HG03139 (cell line): ENCODE measurements around the gene ERGIC1.
A peak's percentile ranks its signal among the peaks of the same experiment; 100 is the strongest.

Experiments
- ATAC-seq: cut with Tn5 transposase; IDR thresholded peaks from one replicate; pipeline ENCODE4 v1.9.1; 2021; ENCODE audit not compliant: unreplicated experiment

ERGIC1 gene

GRCh38 chr5:172941067-172941516 lies 107.0 kb downstream of the ERGIC1 start:
- no peak for ATAC-seq

GRCh38 chr5:172942556-172942955 lies 108.5 kb downstream of the ERGIC1 start:
- no peak for ATAC-seq

GRCh38 chr5:172943283-172943841 lies 109.3 kb downstream of the ERGIC1 start:
- ATAC-seq: no peak

GRCh38 chr5:172943906-172944305 lies 109.9 kb downstream of the ERGIC1 start:
- no peak for ATAC-seq

GRCh38 chr5:172944741-172945140 lies 110.7 kb downstream of the ERGIC1 start:
- ATAC-seq: no peak

- ATAC-seq: no peak
Measured at GRCh38 chr5:172945151-172945550, 111.1 kb downstream of the ERGIC1 start.

- no peak for ATAC-seq
Measured at GRCh38 chr5:172946146-172946545, 112.1 kb downstream of the ERGIC1 start.

GRCh38 chr5:172949426-172949825 lies 115.4 kb downstream of the ERGIC1 start:
- no peak for ATAC-seq

- ATAC-seq: no peak
Measured at GRCh38 chr5:172950176-172950965, 116.3 kb downstream of the ERGIC1 start.

GRCh38 chr5:172951371-172952033 lies 117.5 kb downstream of the ERGIC1 start:
- no peak for ATAC-seq

GRCh38 chr5:172952034-172952511 lies 118.0 kb downstream of the ERGIC1 start:
- no peak for ATAC-seq

- ATAC-seq: no peak
Measured at GRCh38 chr5:172953776-172954675, 120.0 kb downstream of the ERGIC1 start.

GRCh38 chr5:172954751-172955159 lies 120.7 kb downstream of the ERGIC1 start:
- ATAC-seq: no peak

GRCh38 chr5:172956228-172956627 lies 122.2 kb downstream of the ERGIC1 start:
- no peak for ATAC-seq

- no peak for ATAC-seq
Measured at GRCh38 chr5:172956936-172957335, 122.9 kb downstream of the ERGIC1 start.

- no peak for ATAC-seq
Measured at GRCh38 chr5:172957458-172957857, 123.4 kb downstream of the ERGIC1 start.

- peak; percentile 53 for ATAC-seq
Measured at GRCh38 chr5:172958331-172959046, 124.4 kb downstream of the ERGIC1 start.

GRCh38 chr5:172959824-172960799 lies 126.1 kb downstream of the ERGIC1 start:
- peak; percentile 1 for ATAC-seq

- no peak for ATAC-seq
Measured at GRCh38 chr5:172969921-172970320, 135.9 kb downstream of the ERGIC1 start.
